HG02870 (cell line): ENCODE results near the gene ZFP57.
A peak's percentile ranks its signal among the peaks of the same experiment; 100 is the strongest.

Experiments used
- ATAC-seq: cut with Tn5 transposase; IDR thresholded peaks from one replicate; pipeline ENCODE4 v1.9.1; 2021; ENCODE audit warnings: mild to moderate bottlenecking, moderate library complexity; ENCODE audit not compliant: unreplicated experiment

The ZFP57 gene

GRCh38 chr6:29656157-29656556 lies 24.8 kb downstream of the ZFP57 start:
- no peak for ATAC-seq

GRCh38 chr6:29655658-29656057 lies 25.3 kb downstream of the ZFP57 start:
- ATAC-seq, result no peak

DNA sequence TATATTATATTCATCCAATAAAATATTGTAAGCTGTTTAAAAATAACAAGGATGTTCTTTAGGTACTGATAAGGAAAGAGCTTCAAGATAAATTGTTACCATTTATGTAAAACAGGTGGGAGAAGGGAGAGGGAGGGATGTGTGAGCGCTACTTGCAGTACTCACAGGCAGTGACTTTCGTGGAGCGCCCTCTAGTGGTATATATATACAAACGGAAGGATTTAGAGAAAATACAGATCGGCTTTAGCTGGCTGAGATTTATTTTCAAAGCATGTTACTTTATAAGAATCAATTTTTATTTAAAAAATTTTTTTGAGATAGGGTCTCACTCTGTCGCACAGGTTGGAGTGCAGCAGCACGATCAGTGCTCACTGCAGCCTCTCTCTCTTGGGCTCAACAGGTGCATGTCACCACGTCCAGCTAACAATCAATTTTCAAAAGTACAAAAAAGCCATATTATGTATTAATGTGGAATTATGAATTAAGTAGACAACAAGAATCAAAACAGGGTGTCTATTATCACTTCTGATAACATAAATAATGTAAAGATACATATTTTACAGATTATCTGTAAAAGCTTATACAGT lies 27.4 kb downstream of the ZFP57 start:
- ATAC-seq, result no peak

GRCh38 chr6:29652198-29652584 lies 28.8 kb downstream of the ZFP57 start:
- no peak for ATAC-seq

- ATAC-seq, result no peak
These were observed 29.3 kb downstream of the ZFP57 start for GRCh38 chr6:29651413-29652197.

DNA sequence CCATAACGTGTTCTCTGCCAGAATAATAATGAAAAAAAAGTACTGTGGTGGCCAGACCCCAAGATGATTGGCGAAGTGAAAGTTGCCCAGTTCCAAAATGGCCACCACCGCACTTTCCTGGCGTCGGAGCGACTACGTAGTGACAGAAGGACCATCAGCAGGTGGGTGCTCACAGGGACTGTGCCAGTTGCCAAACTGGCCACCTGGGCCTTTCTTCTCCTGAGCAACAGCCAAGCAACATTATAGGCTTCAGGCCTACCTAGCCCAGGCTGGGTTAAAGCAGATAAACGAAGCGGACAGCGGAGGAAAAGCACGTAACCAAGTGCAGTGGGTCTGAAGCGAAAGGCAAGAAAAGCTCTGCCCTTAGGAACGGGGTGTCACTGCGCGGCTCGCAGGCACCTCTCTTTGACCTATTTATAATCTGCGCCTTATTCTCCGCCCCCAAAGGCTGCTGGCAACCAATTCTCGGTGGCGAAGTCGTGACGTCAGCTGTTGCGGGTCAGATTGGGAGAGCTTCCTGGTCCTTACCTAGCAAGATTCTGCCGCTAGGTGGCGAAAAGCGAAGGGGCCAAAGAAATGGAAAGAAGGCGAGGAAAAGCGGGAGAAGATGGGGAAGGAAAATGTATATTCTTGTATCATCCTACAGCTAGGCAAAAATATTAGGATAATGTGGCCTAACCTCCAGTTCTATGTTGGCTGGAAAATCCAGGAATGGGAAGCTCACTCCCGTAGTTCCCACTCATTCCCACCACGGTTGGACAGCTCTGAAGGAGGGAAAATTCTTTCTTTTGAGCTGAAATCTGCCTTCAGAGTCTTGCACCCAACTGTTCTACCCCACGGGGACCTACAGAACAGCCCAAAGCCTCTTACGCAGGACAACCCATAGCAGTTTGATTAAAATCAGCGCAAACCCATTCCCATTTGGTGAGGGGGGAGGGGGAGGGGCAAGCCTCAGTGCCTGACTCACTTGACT lies 31.0 kb downstream of the ZFP57 start:
- peak; percentile 94 for ATAC-seq

DNA sequence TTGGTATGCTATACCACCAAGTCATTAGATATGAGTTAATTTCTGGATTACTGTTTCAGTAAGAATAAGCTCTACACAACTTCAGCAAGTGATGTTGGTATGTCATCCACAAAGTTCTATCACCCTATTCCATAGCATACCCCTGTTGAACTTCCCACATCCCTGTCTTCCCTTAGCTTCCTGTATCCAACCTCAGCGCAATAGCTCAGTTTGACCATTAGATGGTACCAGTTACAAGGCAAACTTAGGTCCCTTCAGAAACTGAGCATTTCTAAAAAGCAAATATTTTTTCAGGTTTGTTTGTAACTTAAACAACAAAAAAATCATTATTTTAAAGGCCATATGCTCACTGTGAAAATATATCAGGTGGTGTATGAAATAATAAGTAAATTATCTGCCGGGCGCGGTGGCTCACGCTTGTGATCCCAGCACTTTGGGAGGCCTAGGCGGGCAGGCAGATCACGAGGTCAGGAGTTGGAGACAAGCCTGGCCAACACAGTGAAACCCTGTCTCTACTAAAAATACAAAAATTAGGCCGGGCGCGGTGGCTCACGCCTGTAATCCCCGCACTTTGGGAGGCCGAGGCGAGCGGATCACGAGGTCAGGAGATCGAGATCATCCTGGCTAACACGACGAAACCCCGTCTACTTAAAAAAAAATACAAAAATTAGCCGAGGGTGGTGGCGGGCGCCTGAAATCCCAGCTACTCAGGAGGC lies 32.9 kb downstream of the ZFP57 start:
- no peak for ATAC-seq

- no peak for ATAC-seq
These were observed 39.4 kb downstream of the ZFP57 start for GRCh38 chr6:29641430-29642148.

DNA sequence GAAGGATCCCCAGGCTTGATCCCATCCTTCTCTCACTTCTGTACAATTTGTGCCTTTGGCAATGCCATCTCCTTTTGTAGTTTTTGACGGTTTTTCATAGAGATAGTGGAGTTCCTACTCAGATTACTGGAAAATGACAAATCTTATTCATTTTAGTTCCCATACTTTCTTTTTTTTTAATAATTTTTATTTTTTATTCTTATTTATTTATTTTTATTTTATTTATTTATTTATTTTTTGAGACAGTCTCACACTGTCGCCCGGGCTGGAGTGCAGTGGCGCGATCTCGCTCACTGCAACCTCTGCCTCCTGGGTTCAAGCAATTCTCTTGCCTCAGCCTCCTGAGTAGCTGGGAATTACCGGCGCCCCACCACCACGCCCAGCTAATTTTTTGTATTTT lies 43.7 kb downstream of the ZFP57 start:
- no peak for ATAC-seq

DNA sequence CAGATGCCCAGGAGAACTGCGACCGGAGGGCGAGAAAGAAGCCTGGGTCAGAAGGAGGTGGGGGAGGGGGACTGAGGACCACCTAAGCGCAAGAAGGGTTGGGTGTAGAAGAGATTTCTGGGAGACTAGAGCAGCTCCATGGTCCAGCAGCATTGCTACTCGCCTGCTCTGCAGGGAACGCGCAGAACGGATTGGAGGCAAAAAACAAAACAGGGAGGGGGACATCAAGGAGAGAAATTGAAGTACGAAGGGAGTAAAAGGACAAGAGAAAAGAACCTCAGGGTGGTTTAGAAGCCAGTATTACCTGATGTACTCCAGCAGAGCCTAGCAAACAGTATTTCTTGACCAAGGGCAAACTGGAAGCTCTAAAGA lies 47.4 kb downstream of the ZFP57 start:
- no peak for ATAC-seq

DNA sequence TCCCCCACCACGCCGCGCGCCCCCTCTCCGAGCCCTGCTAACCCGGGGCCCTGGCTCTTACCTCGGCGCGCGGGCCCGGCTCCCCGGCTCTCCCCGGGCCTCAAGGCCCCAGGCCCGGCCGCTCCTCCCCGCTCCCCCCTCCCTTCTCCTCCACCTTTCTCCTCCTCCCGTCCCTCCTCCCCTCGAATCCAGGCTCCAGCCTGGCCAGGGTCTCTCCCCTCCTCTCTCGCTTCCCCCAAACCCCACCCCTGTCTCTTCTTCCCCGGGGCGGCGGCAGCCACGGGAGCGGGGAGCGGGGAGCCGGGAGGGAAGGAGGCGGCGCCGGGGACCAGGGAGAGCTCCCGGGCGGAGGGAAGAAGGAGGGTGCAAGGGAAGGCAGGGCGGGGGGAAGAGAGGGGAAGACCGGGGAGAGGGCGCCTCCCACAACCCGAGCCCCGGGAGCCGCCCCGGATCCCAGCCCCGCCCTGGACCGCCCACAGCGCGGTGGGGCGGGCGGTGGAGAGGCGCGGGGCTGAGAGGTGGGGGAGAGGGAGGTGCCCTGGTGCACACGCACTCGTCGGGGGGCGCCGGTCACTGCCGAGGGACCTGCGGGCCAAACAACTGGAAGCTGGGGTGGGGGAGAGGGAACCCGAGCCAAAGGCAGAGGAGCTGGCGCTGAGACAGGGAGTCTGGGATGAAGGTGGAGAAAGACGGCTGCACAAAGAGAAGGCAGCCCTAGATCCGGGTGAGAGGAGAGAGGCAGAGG lies 48.0 kb downstream of the ZFP57 start, which contains the start of gene GABBR1:
GABBR1 (minus strand) TSS at position 395 of the 745 bp plus-strand sequence. CDS start 798 bp downstream, outside the sequence.
- peak; percentile 62 for ATAC-seq

DNA sequence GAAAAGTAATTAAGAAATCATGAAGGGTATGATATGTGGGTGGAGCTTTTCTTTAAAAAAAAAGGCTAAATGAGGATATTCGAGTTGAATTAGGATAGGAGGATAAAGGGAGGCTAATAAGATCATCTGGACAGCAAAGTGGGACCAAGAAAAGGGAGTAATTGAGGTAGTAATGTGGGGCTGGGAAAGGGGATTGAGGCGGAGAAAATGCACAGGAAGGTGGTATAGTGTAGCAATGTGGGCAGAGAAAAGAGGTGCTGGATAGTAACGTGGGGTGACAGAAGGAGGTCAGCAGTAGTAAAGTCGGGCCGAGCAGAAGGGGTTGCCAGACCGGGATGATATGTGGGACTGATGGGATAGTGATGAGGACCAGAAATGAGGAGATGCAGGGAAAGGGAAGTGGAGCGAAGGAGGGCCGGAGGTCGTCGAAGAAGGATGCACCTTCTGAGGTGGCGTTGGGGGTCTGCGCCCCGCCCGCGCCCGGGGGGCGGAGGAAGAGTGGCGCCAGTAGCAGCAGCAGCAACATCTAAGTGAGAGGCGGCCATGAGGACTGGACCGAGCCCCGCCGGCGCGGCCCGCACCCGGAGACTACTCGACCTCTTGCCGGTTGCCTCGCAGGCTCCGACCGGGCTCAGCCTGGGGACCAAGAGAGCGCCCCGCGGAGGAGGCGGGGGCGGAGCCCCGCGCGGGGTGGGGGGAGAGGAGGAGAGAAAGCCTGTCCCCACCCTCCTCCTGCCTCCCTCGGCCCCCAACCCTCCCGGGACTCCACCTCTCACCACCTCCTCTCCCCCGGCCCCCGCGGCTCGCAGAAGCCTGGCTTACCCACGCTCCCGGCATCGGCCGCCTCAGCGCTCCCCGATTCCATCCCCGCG lies 48.9 kb downstream of the ZFP57 start:
- peak; percentile 22 for ATAC-seq

GRCh38 chr6:29631209-29631810 lies 49.6 kb downstream of the ZFP57 start:
- ATAC-seq, result no peak

DNA sequence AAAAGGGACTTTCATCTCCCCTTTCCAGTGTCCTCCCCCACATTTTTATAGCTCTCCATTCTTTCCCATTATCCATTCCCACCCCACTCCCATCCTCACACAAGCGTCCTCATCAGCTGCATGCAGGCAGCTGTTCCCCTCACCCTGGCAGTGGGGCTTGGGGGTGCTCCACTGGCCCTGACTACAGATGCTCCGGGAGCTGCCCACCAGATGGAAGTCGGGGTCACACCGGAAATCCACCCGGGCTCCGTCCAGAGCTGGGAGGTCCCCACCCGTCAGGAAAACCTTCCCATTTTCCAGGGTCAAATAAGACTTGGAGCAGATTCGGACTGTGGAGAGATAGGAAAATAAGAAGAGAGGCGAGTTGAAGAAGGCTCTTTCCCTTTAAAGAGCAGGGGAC lies 50.6 kb downstream of the ZFP57 start:
- no peak for ATAC-seq

GRCh38 chr6:29629571-29629970 lies 51.4 kb downstream of the ZFP57 start:
- no peak for ATAC-seq

DNA sequence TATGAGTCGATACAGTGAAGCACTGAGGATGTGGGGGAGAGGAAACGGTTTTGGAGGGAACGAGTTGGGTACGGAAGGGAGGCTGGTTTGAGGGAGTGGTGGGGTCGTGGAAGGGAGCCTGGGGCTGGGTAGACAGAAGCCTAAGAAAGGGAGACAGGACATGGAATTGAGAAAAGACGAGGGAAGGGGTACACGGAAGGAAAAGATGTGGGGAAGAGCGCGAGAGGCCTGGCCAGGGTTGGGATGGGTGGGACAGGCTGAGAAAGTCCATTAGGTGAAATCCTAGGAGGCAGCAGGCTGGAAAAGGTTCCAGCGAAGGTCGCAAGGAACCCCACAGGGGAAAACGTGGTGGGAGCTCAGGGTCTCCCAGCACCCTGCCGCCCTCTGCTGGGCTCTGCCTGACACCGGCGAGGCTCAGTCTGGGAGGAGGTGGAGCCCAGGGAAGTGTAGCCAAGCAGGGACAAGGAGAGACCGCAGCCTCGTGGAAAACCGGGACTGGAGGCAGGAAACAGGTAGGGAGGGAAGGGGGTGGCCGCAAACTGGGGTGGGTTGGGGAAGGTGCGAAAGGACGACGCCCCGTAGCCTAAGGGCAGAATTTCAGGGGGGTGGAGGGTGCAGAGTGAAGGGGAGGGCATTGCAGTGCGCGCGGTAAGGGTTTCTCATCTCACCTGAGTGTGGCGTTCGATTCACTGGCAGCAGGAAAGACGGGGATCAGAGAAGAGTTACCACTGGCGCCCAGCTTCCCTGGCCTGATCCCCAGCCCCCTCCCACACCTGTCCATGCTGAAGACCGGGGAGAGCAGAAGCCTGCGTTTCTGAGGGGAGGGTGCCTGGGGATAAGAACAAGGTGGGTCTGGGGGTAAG lies 52.3 kb downstream of the ZFP57 start:
- peak; percentile 42 for ATAC-seq

GRCh38 chr6:29627755-29628418 lies 53.1 kb downstream of the ZFP57 start:
- no peak for ATAC-seq
